Measurements from ENCODE around the gene DDX51. TPM values are rescaled to one million over a fixed set of nuclear protein-coding genes. Genes with fewer than 3 reads are reported as not detected.

Gene DDX51
- total RNA-seq, 1 donor from 2014 or later: 10.3 TPM

- no peak for ATAC-seq (ENCODE audit: poor library complexity)
- intact Hi-C loops (cut with DNase I): no loop called here
- peak; percentile 27 for DNase-seq
Observed at GRCh38 chr12:132170094-132170636, 26.0 kb upstream of the DDX51 start.

- intact Hi-C loops (cut with DNase I): no loop called here
- ATAC-seq (ENCODE audit: poor library complexity) (no peak), DNase-seq (peak; percentile 34)
Observed at GRCh38 chr12:132169376-132169775, 25.3 kb upstream of the DDX51 start.

- intact Hi-C loops (cut with DNase I): no loop called here
- DNase-seq: no peak
- ATAC-seq (ENCODE audit: poor library complexity): no peak
Observed at GRCh38 chr12:132168311-132169031, 24.4 kb upstream of the DDX51 start.

GRCh38 chr12:132167611-132168310 is 23.6 kb upstream of the DDX51 start:
- ATAC-seq (ENCODE audit: poor library complexity): no peak
- intact Hi-C loops (cut with DNase I): no loop called here
- peak; percentile 30 for DNase-seq

GRCh38 chr12:132166801-132167591 is 22.9 kb upstream of the DDX51 start:
- ATAC-seq (ENCODE audit: poor library complexity) (no peak), DNase-seq (no peak)

GRCh38 chr12:132166093-132166492 is 22.0 kb upstream of the DDX51 start:
- ATAC-seq (ENCODE audit: poor library complexity): no peak
- DNase-seq: no peak
- intact Hi-C loops (cut with DNase I): no loop called here

More at GRCh38 chr12:132166801-132167591, 22.9 kb upstream of the DDX51 start:
- intact Hi-C loops (cut with DNase I): no loop called here

GRCh38 chr12:132165584-132165983 is 21.5 kb upstream of the DDX51 start:
- intact Hi-C loops (cut with DNase I): no loop called here
- ATAC-seq (ENCODE audit: poor library complexity): no peak
- DNase-seq: no peak

- ATAC-seq (ENCODE audit: poor library complexity) (no peak), DNase-seq (no peak)
- intact Hi-C loops (cut with DNase I): no loop called here
Observed at GRCh38 chr12:132164426-132164825, 20.3 kb upstream of the DDX51 start.

- no peak for ATAC-seq (ENCODE audit: poor library complexity)
- intact Hi-C loops (cut with DNase I): no loop called here
- no peak for DNase-seq
Observed at GRCh38 chr12:132163911-132164288, 19.8 kb upstream of the DDX51 start.

GRCh38 chr12:132163041-132163910 is 19.2 kb upstream of the DDX51 start:
- ATAC-seq (ENCODE audit: poor library complexity) (peak; percentile 20), DNase-seq (peak; percentile 40)
- intact Hi-C loops (cut with DNase I): no loop called here

- intact Hi-C loops (cut with DNase I): no loop called here
- DNase-seq (peak; percentile 63), ATAC-seq (ENCODE audit: poor library complexity) (no peak)
Observed at GRCh38 chr12:132162508-132163031, 18.5 kb upstream of the DDX51 start.

GRCh38 chr12:132161796-132162507 is 17.8 kb upstream of the DDX51 start:
- intact Hi-C loops (cut with DNase I): no loop called here
- peak; percentile 27 for DNase-seq
- ATAC-seq (ENCODE audit: poor library complexity): no peak

GRCh38 chr12:132161036-132161781 is 17.1 kb upstream of the DDX51 start:
- no peak for ATAC-seq (ENCODE audit: poor library complexity)
- intact Hi-C loops (cut with DNase I): no loop called here
- DNase-seq: peak; percentile 32

- DNase-seq: no peak
- ATAC-seq (ENCODE audit: poor library complexity): no peak
- intact Hi-C loops (cut with DNase I): no loop called here
Observed at GRCh38 chr12:132160601-132161035, 16.5 kb upstream of the DDX51 start.

GRCh38 chr12:132160016-132160415 is 15.9 kb upstream of the DDX51 start:
- DNase-seq (peak; percentile 38), ATAC-seq (ENCODE audit: poor library complexity) (no peak)
- intact Hi-C loops (cut with DNase I): no loop called here

- ATAC-seq (ENCODE audit: poor library complexity): no peak
- DNase-seq: peak; percentile 33
- intact Hi-C loops (cut with DNase I): loop anchor here (10.0 kb wide), 2 partner anchors 255 to 485 kb away; no protein-coding TSS in a partner anchor
Observed at GRCh38 chr12:132159555-132160003, 15.5 kb upstream of the DDX51 start.

Measured in Right ventricle myocardium superior (tissue), 1 donor.